CD8-positive, alpha-beta memory T cell (primary cell): ENCODE measurements around the gene AQP1. TPM values are rescaled to one million over a fixed set of nuclear protein-coding genes. Genes with fewer than 3 reads are reported as not detected.

ENCODE experiments used
- CTCF ChIA-PET: fragments of 350-600 bp; sonication (Branson Sonifier 250); formaldehyde crosslinking; loops from one replicate; lab custom pipeline; 2021; ENCODE audit warnings: antibody characterized with exemption; lab: Charles Lee
- POLR2A ChIA-PET: fragments of 350-600 bp; sonication (Branson Sonifier 250); formaldehyde crosslinking; loops from one replicate; lab custom pipeline; 2021; ENCODE audit warnings: antibody characterized with exemption; lab: Charles Lee
- DNase-seq, 5 donors: peaks; one replicate each; pipeline versions ENCODE4 v3.0.0 to v3.0.0-alpha.2; 2020 to 2022; ENCODE audit warnings: mixed read lengths in 1 of 5
- H3K27ac ChIP-seq: one replicate; pipeline ENCODE4 v1.7.0; 2013; ENCODE audit warnings: low read depth, mild to moderate bottlenecking, low read length, moderate library complexity
- H3K27me3 ChIP-seq: 2 replicates; pipeline ENCODE4 v1.7.0; 2013; ENCODE audit warnings: low read length, mild to moderate bottlenecking; ENCODE audit not compliant: insufficient read depth, poor library complexity, severe bottlenecking
- H3K36me3 ChIP-seq: 2 replicates; pipeline ENCODE4 v1.7.0; 2013; ENCODE audit warnings: mild to moderate bottlenecking, low read length, moderate library complexity; ENCODE audit not compliant: insufficient read depth
- H3K4me1 ChIP-seq: 2 replicates; pipeline ENCODE4 v1.7.0; 2013; ENCODE audit warnings: mild to moderate bottlenecking, low read length, moderate library complexity; ENCODE audit not compliant: insufficient read depth
- H3K4me3 ChIP-seq: 2 replicates; pipeline ENCODE4 v1.7.0; 2013; ENCODE audit warnings: mild to moderate bottlenecking, low read length
- H3K9me3 ChIP-seq: 2 replicates; pipeline ENCODE4 v1.7.0; 2013; ENCODE audit warnings: mild to moderate bottlenecking, low read length
- H3K27ac Mint-ChIP-seq, 8 donors: one replicate each; pipeline ENCODE4 v1.8.0; 2020 to 2021; ENCODE audit warnings: mixed read lengths in 8 of 8, mild to moderate bottlenecking in 6 of 8, inconsistent platforms in 3 of 8, moderate library complexity in 3 of 8
- H3K27me3 Mint-ChIP-seq, 2 donors: one replicate each; pipeline ENCODE4 v1.8.0; 2020 to 2021; ENCODE audit warnings: mixed read lengths in 2 of 2, mild to moderate bottlenecking in 1 of 2, moderate library complexity in 1 of 2
- H3K36me3 Mint-ChIP-seq, 3 donors: one replicate each; pipeline ENCODE4 v1.8.0; 2020 to 2021; ENCODE audit warnings: mixed read lengths in 3 of 3, inconsistent platforms in 1 of 3, mild to moderate bottlenecking in 1 of 3
- H3K4me1 Mint-ChIP-seq, 3 donors: one replicate each; pipeline ENCODE4 v1.8.0; 2020 to 2021; ENCODE audit warnings: mixed read lengths in 3 of 3, inconsistent platforms in 1 of 3, mild to moderate bottlenecking in 1 of 3
- H3K4me3 Mint-ChIP-seq, 7 donors: one replicate each; pipeline ENCODE4 v1.8.0; 2020 to 2021; ENCODE audit warnings: mixed read lengths in 7 of 7, mild to moderate bottlenecking in 6 of 7, moderate library complexity in 4 of 7, inconsistent platforms in 2 of 7
- H3K9me3 Mint-ChIP-seq, 5 donors: one replicate each; pipeline ENCODE4 v1.8.0; 2020 to 2022; ENCODE audit warnings: mixed read lengths in 5 of 5, mild to moderate bottlenecking in 3 of 5, moderate library complexity in 2 of 5, inconsistent platforms in 1 of 5
- polyA plus RNA-seq: library from polyadenylated mRNA; unstranded; fragments of 300-500 nt; fragmentation: Illumina TruSeq; gene quantifications from one replicate; pipeline ENCODE4 v1.2.3, GENCODE V29; 2021
- total RNA-seq, 2 experiments: library from RNA; stranded (reverse); gene quantifications; one replicate each; pipeline ENCODE4 v1.2.3, GENCODE V29; 2021

The AQP1 gene
- total and polyA plus RNA-seq, 3 experiments from 2014 or later = 0.13 to 0.15 TPM; not detected in 1

- H3K27me3 ChIP-seq = peaks cover 3% of the 10 kb centered on the region
- Mint-ChIP-seq H3K27ac (no peak overlapping the region), H3K4me1 (no peaks in the 10 kb centered on the region), H3K36me3 (no peaks in the 10 kb centered on the region), H3K9me3 (no peaks in the 10 kb centered on the region), H3K27me3 (peaks cover 14 to 35% of the 10 kb centered on the region in 2 donors), H3K4me3 (no peak overlapping the region)
- CTCF ChIA-PET = no interaction called here
- no peaks in the 10 kb centered on the region for H3K36me3 ChIP-seq
- H3K27ac ChIP-seq = no peak overlapping the region
- H3K4me3 ChIP-seq = no peak overlapping the region
- no peaks in the 10 kb centered on the region for H3K4me1 ChIP-seq
- no peaks in the 10 kb centered on the region for H3K9me3 ChIP-seq
- DNase-seq = no peak
- POLR2A ChIA-PET = no interaction called here
These were observed 25.8 kb downstream of the AQP1 start for GRCh38 chr7:30937416-30937815.

- Histone ChIP-seq H3K4me3 (no peak overlapping the region), H3K36me3 (no peaks in the 10 kb centered on the region), H3K27ac (no peak overlapping the region), H3K27me3 (peaks cover 3% of the 10 kb centered on the region), H3K9me3 (no peaks in the 10 kb centered on the region), H3K4me1 (no peaks in the 10 kb centered on the region)
- DNase-seq = peak; percentile 14 to 62 (median 32)
- Mint-ChIP-seq H3K36me3 (no peaks in the 10 kb centered on the region), H3K9me3 (peaks cover 0 to 4% (median 0%) of the 10 kb centered on the region in 5 donors), H3K27ac (no peak overlapping the region), H3K27me3 (peaks cover 16 to 43% of the 10 kb centered on the region in 2 donors), H3K4me3 (no peak overlapping the region), H3K4me1 (no peaks in the 10 kb centered on the region)
- ChIA-PET POLR2A (no interaction called here), CTCF (interaction anchor here (0.6 to 2.3 kb wide), 3 partner anchors 9 to 136 kb away, joined by 3 to 9 read pairs (median 3); no protein-coding TSS in a partner anchor)
These were observed 27.0 kb downstream of the AQP1 start for GRCh38 chr7:30938435-30939316.

GRCh38 chr7:30941582-30942323 lies 30.1 kb downstream of the AQP1 start:
- ChIA-PET POLR2A (no interaction called here), CTCF (no interaction called here)
- Histone ChIP-seq H3K36me3 (no peaks in the 10 kb centered on the region), H3K27ac (no peak overlapping the region), H3K4me3 (no peak overlapping the region), H3K9me3 (no peaks in the 10 kb centered on the region), H3K4me1 (no peaks in the 10 kb centered on the region), H3K27me3 (peaks cover 3% of the 10 kb centered on the region)
- Mint-ChIP-seq H3K4me3 (no peak overlapping the region), H3K4me1 (no peaks in the 10 kb centered on the region), H3K9me3 (peaks cover 10 to 16% (median 15%) of the 10 kb centered on the region in 5 donors), H3K27me3 (peaks cover 22 to 56% of the 10 kb centered on the region in 2 donors), H3K27ac (no peak overlapping the region), H3K36me3 (no peaks in the 10 kb centered on the region)
- DNase-seq = no peak

- no peak overlapping the region for H3K27ac Mint-ChIP-seq
These were observed 38.5 kb downstream of the AQP1 start for GRCh38 chr7:30950197-30950596.

GRCh38 chr7:30954914-30955313 lies 43.3 kb downstream of the AQP1 start:
- peaks cover 13 to 36% of the 10 kb centered on the region in 2 donors for H3K27me3 Mint-ChIP-seq
- no peak overlapping the region for H3K4me3 Mint-ChIP-seq
- no peaks in the 10 kb centered on the region for H3K36me3 Mint-ChIP-seq

More at GRCh38 chr7:30950197-30950596, 38.5 kb downstream of the AQP1 start:
- H3K9me3 Mint-ChIP-seq = peaks cover 8 to 22% (median 9%) of the 10 kb centered on the region in 5 donors
- ChIA-PET POLR2A (no interaction called here), CTCF (no interaction called here)
- Histone ChIP-seq H3K36me3 (no peaks in the 10 kb centered on the region), H3K27me3 (no peaks in the 10 kb centered on the region), H3K27ac (no peak overlapping the region), H3K9me3 (no peaks in the 10 kb centered on the region), H3K4me3 (no peak overlapping the region), H3K4me1 (no peaks in the 10 kb centered on the region)
- peaks cover 13 to 46% of the 10 kb centered on the region in 2 donors for H3K27me3 Mint-ChIP-seq
- no peak overlapping the region for H3K4me3 Mint-ChIP-seq
- no peaks in the 10 kb centered on the region for H3K36me3 Mint-ChIP-seq
- no peaks in the 10 kb centered on the region for H3K4me1 Mint-ChIP-seq
- DNase-seq = no peak

GRCh38 chr7:30956704-30957103 lies 45.1 kb downstream of the AQP1 start:
- no peak for DNase-seq

More at GRCh38 chr7:30954914-30955313, 43.3 kb downstream of the AQP1 start:
- H3K27ac ChIP-seq = no peak overlapping the region
- no peaks in the 10 kb centered on the region for H3K4me1 ChIP-seq
- no peak overlapping the region for H3K4me3 ChIP-seq
- Mint-ChIP-seq H3K9me3 (peaks cover 7 to 19% (median 12%) of the 10 kb centered on the region in 5 donors), H3K4me1 (no peaks in the 10 kb centered on the region), H3K27ac (no peak overlapping the region)
- no peak for DNase-seq
- POLR2A ChIA-PET = no interaction called here
- H3K27me3 ChIP-seq = no peaks in the 10 kb centered on the region
- CTCF ChIA-PET = no interaction called here
- H3K36me3 ChIP-seq = no peaks in the 10 kb centered on the region
- H3K9me3 ChIP-seq = no peaks in the 10 kb centered on the region

GRCh38 chr7:30963842-30964241 lies 52.2 kb downstream of the AQP1 start, which contains the start of gene GHRHR:
TSS of gene GHRHR (plus strand) at chr7:30963953. CDS start at chr7:30964069, 116 bp downstream.
- no peaks in the 10 kb centered on the region for H3K36me3 ChIP-seq
- no peak within 1 kb of the TSS for H3K4me3 ChIP-seq
- DNase-seq = no peak
- H3K27me3 Mint-ChIP-seq = peaks cover 4 to 14% of the 10 kb centered on the region in 2 donors
- no peaks in the 10 kb centered on the region for H3K4me1 Mint-ChIP-seq
- CTCF ChIA-PET = no interaction called here
- no peaks in the 10 kb centered on the region for H3K4me1 ChIP-seq
- H3K27me3 ChIP-seq = no peaks in the 10 kb centered on the region
- H3K4me3 Mint-ChIP-seq = no peak within 1 kb of the TSS
- POLR2A ChIA-PET = no interaction called here
- no peaks in the 10 kb centered on the region for H3K9me3 Mint-ChIP-seq
- no peaks in the 10 kb centered on the region for H3K36me3 Mint-ChIP-seq
- no peaks in the 10 kb centered on the region for H3K9me3 ChIP-seq
- H3K27ac ChIP-seq = no peak within 1 kb of the TSS
- peak within 1 kb of the TSS in 1 of 8 donors; percentile 44 for H3K27ac Mint-ChIP-seq

More at GRCh38 chr7:30956704-30957103, 45.1 kb downstream of the AQP1 start:
- H3K27ac ChIP-seq = no peak overlapping the region
- Mint-ChIP-seq H3K4me1 (no peaks in the 10 kb centered on the region), H3K27ac (no peak overlapping the region), H3K9me3 (peaks cover 7 to 19% (median 12%) of the 10 kb centered on the region in 5 donors), H3K4me3 (no peak overlapping the region), H3K36me3 (no peaks in the 10 kb centered on the region), H3K27me3 (peaks cover 7 to 26% of the 10 kb centered on the region in 2 donors)
- H3K27me3 ChIP-seq = no peaks in the 10 kb centered on the region
- H3K4me1 ChIP-seq = no peaks in the 10 kb centered on the region
- CTCF ChIA-PET = no interaction called here
- POLR2A ChIA-PET = no interaction called here
- no peaks in the 10 kb centered on the region for H3K9me3 ChIP-seq
- no peak overlapping the region for H3K4me3 ChIP-seq
- H3K36me3 ChIP-seq = no peaks in the 10 kb centered on the region

- no peak for DNase-seq
- no peak overlapping the region for H3K4me3 ChIP-seq
- Mint-ChIP-seq H3K27me3 (peaks cover 4 to 14% of the 10 kb centered on the region in 2 donors), H3K36me3 (no peaks in the 10 kb centered on the region), H3K9me3 (no peaks in the 10 kb centered on the region), H3K4me3 (no peak overlapping the region), H3K27ac (no peak overlapping the region), H3K4me1 (no peaks in the 10 kb centered on the region)
- no peak overlapping the region for H3K27ac ChIP-seq
- ChIA-PET CTCF (interaction anchor here (1.1 kb wide), 1 partner anchor 18 kb away, joined by 3 read pairs; no protein-coding TSS in a partner anchor), POLR2A (no interaction called here)
- no peaks in the 10 kb centered on the region for H3K4me1 ChIP-seq
- no peaks in the 10 kb centered on the region for H3K9me3 ChIP-seq
- H3K36me3 ChIP-seq = no peaks in the 10 kb centered on the region
- H3K27me3 ChIP-seq = no peaks in the 10 kb centered on the region
These were observed 53.7 kb downstream of the AQP1 start for GRCh38 chr7:30965372-30965771.
